ENCODE data around the gene BOK.

GRCh38 chr2:241539616-241540374, 18.8 kb upstream of the BOK start:
- TF ChIP-seq POLR2AphosphoS5 (IDR thresholded peaks at IDR 0.05; ENCODE audit: borderline replicate concordance, low read depth, low read length) (no peak), EZH2 (IDR thresholded peaks at IDR 0.05) (no peak)
